Fibroblast of gingiva (primary cell): ENCODE data around the gene NFIA.
A peak's percentile ranks its signal among the peaks of the same experiment; 100 is the strongest.

ENCODE experiments used
- DNase-seq: peaks from one replicate; pipeline ENCODE4 v3.0.0-alpha.2; 2011; ENCODE audit warnings: low read depth

The NFIA gene

DNA sequence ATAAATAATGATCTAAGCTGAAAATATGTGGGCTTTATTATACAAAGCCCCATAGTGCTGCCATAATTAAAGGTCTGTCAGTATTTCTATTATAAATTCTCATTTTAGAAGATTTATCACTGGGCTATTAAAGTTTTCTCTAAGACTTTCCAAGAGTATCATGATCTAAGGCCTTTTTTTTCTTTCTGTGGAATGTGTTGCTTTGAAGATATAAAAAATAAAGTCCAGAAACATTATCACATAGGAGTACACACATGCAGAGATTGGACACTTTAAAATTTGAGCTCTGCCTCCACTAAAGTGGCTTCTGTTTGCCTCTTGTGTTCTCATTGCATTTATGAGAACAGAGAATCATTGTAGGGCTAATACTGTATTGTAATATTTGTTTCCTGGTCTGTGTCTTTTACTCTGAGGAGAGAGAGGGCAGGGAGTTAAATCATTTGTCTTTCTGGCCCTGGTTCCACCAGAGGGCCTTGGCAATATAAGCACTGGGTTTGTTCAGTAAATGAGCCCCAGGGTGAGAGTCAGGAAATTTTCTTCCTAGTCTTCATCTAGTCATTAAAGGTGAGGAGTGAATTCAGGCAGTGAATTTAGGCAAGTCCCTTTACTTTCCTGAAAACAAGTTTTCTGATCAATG lies 70.2 kb downstream of the NFIA start:
- no peak for DNase-seq

DNA sequence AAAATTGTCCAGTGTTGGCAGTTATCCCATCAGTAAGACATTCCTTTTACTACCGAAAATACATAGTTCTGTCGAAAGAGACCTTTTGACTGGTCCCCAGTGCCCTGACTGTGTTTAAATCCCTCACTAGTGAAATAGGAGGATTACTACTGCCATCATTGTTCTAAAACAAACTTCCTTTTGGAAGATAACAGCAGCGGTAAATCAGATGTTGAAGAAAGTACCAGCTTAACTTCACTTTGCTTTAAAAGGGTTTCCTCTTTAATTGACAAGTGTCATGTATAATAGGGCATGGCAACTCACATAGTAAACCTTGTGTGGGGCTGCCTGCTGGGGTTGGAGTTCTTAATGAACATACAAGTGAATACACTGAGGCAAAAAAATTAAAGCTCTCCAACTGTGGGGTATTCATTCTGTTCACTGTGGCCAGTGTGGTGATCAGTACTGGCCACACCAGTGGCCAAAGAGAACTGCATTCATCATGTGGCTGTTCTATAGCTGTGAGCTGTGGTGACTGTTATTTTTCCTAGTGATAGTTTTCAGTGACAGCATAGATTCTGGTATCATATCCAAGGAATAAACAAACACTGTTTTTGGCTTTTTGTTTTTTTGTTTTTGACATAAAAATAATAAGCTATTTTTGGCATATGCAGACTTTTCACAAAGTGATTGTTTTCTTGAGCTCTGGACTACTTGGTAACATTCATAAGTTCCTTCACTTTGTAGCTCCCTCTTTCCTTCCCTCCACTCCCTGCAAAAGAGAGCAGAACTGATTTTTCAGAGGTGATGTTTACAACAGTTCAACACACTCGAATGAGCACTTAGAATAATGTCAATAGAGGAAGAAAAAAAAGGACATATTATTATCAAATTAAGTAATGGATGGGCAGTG lies 74.5 kb downstream of the NFIA start:
- no peak for DNase-seq

DNA sequence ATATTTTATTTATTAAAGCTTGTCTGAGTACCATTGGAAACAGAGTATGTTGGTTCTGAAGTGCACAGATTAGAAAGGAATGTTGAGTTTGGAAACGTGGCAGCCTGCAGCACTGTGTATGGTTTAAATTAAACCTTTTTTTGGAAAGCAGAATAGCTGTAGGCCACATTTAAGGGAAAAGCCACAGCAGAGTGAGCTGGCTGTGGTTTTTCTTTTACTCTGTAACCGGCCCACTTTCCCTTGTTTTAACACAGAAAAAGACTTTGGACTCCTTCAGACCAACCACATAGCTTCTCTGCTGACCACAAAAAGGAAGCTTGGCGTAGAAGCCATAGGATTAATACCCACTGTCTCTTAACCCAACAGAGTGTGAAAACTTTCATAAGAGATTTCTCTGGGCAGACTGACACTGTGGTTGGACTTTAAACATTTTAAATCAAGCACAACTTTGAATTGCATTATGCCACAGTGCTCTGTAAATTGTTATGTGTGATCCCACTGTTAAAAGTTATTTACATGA lies 75.2 kb downstream of the NFIA start:
- DNase-seq, result peak; percentile 89

DNA sequence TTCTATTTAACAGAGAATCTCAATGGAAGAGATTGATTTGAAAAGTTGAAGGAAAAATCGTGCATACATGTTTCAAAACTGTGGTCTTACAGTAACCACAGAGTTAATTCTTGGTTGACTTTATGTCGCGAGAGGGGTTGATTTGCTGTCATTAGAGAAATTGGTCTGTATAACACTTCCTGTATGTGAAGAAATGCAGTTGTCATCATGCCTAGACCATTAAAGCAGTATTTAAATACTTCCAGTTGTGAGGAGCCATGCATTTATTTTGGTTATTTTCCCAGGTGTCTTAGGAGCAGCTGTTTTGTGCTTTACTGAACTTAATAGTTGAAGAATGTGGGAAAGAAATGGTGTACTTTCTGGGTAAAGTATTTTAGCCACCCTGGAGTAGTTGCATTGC lies 76.2 kb downstream of the NFIA start:
- no peak for DNase-seq

DNA sequence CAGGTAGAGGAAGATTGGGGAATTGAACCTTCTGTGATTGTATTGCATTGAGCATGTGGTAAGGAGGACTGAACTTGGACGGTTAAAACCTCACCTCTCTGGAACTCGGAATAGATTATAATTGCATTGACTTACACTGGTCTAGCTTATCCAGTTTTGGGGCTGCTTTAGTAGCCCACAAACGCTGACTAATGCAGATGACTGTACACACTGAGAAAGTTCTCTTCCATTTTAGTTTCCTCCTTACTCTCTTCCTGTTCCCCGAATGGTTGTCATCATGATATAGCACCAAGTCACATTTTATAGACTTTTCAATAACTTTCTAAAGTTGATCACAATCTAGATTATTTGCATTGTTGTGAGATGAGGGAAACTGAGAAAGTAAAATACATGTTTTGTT lies 78.2 kb downstream of the NFIA start:
- no peak for DNase-seq

DNA sequence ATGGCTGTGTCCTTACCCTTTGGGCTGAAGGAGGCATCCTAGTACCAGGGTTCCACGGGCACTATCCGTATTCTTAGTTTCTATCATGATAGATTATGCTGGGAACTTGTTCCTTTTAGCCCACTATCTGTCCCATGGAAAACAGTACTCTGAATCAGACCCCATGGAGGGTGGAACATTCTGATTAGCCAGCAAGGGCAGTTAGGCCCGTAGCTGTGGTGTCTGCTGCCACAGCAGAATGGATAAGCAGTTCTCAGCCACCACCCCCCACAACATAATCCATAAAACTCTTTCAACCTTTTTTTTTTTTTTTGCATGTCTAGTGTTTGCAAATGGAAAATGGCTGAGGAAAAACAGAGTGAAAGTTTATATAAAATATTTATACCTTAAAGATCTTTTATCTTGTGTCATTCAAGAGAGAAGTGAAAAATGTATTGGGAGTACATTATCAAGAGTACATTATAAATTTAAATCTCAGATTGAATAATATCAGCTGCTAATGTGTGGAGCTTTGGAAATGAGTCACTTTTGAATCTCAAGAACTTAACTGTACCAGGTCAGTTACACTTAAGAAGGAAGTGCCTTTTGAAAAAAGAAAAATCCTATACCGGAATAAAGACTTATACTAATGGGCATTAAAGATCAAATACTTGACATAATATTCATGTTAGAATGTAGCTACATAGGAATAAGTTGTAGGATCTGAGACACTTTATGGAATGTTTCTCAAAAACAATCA lies 80.3 kb downstream of the NFIA start:
- DNase-seq, result no peak

DNA sequence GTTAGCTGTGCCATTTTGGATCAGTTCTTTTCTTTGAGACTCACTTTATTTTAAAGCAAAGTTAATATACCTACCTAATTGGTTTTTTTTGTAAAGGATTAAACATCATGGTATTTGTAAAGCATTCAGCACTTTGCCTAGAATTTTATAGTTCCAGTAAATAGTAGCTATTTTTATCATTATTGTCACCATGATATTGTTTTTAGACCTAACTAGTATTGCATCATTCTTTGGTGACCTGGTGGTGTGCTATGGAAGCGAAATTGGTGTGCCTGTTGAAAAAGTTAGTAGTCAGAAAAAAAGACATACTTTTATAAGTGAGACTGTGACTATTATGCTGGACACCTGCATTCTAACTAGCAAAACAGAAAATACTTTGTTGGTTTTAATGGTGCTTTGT lies 81.0 kb downstream of the NFIA start:
- DNase-seq, result no peak

DNA sequence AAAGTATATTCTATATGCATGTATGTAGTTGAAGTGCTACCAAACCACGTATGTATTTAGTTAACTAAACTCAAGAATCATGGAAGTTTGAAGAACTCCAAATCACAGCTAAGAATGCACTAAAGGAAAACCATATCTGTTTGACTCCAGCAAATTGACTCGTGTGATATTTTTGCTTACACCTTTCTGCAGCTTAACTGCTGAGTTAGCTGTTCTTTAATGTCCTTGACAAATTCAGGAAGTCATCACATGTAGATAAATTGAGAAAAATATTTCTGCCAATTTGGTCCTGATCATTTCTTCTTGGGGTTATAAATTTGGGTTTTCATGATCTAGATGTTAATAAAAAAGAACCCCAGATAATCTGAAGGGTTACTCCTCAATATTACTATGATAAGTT lies 83.0 kb downstream of the NFIA start:
- no peak for DNase-seq

DNA sequence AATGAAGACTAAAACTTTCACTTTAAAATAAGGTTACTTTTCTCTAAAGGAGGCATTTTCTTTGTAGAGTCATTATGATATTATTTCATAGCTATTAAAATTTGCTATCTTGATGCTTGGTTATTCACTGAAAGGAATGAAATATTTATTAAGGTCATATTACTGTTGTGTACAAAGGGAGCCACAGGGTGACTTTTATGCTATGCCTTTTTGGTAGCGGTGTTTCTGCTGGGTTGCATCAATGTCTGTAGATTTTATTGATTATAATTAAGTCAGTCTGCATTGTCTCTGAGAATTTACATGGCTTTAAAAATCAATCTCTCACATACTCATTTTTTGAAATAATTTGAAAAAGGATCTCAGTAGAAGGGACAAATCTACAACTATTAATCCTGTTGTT lies 84.9 kb downstream of the NFIA start:
- DNase-seq, result no peak

DNA sequence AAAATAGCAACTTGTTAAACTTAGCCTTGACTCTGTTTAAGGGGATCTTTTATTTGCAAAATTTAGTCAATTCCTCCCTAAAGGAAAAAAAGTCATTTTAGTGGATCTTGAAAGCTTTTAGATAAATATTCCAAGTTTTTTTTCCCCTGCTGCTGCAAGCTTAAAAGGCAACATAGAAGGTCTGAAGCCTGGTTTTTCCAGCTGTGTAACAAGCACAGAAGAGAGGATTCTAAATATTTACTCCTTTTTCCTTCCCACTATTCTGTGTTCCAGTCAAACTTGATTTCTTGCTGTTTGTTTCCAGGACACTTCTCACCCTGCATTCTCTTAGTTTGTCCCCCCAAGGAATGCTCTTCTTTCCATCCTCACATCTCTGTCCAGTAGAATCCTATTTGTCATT lies 86.7 kb downstream of the NFIA start:
- DNase-seq, result no peak

DNA sequence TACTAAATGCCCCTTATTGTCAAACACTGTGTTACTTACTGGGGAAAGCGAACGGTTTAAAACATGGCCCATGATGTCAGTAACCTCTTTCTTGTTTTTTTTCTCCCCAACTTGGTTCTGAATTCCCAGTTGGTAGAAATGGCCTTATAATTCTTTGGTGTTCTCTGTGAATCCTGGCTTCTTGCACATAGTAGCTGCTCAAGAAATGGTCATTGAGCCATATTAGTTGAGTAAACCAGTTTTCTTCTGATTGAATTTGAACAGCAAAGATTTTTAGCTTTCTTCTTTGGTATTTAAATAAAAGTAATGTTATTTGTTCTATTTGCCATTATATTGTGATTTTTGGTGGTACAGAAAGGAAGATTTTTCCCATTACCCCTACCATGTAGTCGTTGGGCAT lies 87.3 kb downstream of the NFIA start:
- no peak for DNase-seq

DNA sequence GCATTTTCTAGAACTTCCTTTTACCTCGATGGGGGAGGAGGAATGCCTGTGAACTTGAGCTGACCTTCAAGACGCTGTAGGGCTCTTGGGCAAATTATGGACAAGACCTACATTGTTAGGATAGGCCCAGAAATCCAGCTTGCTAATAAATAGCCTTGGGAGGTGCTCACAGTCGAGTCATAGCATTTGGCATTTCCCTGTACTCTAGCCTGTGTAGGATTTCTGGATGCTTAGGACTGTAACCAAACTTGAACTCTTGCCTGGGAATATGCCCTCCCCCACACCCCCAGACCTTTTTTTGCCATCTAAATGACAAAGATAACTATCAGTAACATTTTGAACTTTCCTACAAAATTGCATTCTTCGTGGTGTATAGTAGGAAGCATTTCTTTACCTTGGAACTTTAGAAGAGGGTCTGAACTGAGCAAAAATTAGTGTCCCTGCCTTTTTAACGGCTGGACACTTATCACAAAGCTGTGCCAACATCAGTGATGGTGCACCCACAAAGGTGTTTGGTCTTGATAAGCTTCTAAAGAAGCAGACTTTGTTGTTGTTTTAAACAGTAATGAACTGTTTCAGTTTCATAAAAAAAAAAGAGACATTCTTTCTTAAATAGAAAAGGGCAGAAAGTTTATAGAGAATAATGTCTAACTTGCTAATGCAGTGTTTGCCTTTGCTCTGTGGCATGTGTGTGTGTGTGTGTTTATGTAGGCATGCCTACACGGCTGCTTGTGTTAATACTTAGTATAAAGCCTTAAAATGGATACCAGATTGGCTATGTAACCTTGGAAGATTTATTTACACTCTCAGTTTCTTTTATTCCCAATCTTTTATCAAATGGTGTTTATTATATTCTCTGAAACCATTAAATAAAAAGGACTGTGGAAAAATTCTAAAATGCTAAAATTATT lies 88.2 kb downstream of the NFIA start:
- DNase-seq, result peak; percentile 53

DNA sequence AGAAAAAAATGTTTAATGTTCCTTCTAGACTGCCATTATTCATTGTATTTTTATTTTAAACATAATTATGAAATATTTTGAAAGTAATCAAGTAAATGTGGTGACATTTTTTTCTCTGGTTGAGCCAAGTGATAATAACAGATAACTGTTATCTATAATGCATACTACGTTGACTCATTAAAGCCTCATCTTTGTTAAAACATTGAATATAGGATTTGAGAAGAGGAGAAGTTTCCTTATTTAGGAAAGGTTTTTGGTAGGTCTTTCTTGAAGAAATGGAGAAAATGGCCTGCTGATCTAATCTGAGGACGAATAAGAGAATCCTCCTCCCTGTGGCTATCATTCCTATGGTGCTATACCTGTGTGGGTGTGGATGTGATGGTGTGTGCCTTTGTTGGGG lies 89.0 kb downstream of the NFIA start:
- DNase-seq, result no peak

DNA sequence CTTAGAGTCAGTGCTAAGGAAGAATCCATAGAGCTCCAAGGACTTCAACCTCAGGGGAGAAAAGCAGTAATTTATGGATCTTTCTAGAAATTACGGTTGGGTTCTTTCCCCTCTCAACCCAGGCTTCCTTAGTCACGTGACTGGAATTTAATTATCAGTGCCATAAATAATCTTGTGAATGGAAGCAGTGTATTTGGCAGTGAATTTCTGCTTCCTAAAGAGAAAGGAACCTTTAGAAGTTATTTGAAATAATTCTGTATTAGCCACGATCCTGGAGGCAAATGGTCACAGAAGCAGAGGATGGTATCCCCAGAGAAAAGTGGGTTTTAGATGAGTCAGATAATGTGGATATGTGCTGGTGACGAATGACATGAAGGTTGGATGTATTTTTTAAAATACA lies 89.6 kb downstream of the NFIA start:
- no peak for DNase-seq

DNA sequence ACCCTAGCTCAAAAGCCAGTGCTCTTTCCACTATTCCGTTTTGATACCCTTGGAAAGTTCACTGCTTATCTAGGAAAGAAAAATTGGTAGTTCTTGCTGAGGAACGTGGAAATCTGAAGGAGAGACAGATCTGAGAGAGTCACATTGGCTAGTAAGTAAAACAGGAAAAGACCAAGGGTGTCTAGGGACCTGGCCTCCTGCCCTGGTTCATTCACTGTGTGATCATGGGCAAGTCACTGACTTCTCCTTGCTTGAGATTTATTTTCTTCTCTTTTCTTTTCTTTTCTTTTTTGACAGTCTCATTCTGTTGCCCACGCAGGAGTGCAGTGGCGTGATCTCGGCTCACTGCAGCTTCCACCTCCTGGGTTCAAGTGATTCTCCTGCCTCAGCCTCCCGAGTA lies 90.8 kb downstream of the NFIA start:
- no peak for DNase-seq

DNA sequence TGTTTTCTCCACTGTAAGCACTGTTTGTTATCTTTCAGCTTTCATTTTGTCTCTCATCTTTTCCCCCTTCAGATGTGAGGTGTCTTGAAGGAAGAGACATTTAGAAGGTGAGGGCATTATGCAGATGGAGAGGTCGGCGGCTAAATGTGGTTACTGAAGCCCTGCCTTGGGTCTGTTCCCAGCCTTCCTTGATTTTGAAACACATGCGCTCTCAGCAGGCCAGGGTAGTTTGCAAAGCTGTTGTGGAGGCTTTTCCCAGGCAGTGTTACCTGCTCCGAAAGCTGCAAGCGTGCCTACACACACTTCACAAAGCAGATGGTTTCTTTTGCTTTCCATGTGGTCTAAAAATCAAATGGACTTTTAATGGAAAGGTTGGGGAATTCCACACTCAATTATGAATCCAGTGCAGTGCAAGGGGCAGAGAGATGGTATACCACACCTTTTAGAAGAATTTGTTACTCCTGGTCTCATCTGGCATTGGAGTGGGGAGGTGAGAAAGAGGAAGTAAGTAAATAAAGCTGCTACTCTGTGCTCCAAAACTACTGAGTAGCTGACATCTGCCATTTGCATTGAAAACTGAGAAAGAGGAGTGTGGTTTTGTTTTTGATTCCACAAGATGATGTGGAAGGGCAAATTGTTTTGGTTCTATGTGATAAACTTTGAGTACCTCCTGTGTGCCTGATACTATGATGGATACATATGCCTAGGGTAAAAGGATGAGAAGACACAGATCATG lies 91.9 kb downstream of the NFIA start:
- no peak for DNase-seq

DNA sequence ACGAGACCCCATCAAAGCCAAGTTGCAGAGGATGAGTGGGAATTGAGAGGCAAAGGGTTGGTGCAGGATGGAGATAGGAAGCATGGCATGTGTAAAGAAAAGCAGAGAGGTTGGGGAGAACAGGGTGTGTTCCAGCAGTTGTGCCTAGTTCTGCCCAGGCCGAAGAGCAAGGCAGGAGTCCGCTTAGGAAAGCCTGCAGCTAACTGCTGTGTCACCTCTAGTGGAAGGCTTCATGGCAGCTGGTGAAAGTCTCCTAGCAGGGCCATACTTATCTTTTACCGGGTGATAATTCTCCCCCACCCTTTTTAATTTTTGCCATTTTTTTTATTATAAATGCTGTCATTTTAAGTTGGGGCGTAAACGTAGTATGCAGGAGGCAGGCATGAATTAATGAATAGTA lies 93.6 kb downstream of the NFIA start:
- DNase-seq, result no peak

DNA sequence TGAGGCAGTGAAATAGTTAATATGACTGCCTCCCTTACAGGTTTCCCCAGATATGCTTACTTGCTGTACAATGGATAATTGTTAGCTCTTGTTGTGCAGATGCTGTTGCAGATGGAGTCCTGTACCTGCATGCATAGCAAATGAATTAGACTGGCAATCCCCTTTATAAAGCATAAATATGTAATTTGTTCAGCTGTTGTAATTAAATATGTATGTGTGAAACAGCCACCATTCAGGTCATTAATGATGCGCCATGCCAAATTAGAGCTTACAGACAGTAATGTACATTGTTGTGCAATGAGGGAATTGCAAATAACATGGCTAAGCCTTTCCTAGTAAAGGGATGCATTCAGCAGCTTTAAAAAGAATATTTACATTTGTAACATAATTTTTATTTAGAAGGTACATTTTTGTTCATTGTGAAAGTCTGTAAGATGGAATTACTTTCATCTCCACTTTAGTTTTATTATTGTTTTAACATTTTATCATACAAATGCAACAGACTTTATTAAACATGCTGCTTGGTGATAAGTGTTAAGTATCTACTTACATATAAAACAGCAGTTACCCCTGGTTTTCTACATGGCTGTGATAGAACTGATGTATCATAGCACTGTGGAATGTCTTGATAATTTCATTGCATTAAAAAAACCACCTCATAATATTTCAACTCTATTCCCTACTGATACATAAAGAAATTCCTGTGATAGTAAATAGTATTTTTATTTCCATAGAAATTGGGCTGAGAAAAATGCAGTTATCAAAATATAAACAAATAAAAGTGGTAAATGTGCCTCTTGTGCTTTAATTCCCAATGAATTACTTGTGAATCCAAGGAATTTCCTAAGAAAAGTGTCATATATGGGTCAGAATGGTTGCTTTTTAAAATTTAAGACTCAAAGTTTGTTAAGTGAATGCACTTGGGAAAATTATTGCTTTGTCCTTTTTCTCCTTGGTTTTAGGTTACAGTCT lies 99.0 kb downstream of the NFIA start:
- DNase-seq, result no peak

DNA sequence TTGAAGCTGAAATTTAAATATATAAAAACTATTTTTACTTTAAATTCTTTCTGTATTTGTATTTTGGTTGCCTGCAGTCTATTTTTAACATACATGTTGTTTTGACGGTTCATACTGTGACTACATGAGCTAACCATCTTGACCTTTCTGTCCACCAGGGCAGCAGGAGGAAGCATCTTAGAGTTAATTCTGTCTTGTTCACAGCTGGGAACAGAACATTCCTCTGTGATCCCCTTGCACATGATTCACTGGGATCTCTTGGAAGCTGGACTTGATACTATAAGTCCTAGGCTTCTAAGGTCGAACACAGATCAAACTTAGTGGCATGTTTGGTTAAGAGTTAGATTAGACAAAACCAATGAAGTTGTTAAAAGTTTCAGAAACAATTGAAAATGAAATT lies 99.7 kb downstream of the NFIA start:
- peak; percentile 64 for DNase-seq

DNA sequence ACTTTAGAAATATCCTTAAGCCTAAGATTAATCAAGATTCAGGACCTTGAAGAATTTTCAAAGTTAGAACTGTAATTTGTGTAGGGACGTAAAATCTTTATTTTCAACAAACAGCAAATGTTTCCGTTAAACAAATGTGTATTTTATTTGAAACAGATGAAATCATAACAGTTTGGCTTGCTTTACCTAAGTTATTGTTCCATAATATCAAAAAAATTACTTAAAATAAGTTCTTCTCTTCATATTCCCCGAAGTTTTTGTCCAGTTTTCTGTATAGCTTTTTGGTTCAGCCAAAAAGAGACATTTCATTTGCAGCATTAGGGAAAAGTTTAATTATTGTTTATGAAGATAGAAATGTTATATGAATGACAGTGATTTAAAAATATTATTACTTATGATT lies 100.1 kb downstream of the NFIA start:
- DNase-seq, result no peak
